OCI-LY7 (cell line): Measurements from ENCODE around the gene TDRD7.

ENCODE experiments used
- CTCF ChIP-seq: fragments of 200-600 bp; sonication (generic); conservative IDR thresholded peaks from 2 replicates; pipeline ENCODE4 v1.5.1; 2014; ENCODE audit warnings: mild to moderate bottlenecking, antibody characterized with exemption, low read length, moderate library complexity, mixed read lengths
- EZH2phosphoT487 ChIP-seq: fragments of 200-600 bp; sonication (generic); IDR thresholded peaks from 2 replicates; pipeline ENCODE4 v1.6.1; 2018; ENCODE audit warnings: low read depth, borderline replicate concordance, mild to moderate bottlenecking, mixed run types, antibody characterized with exemption, low read length, moderate library complexity, mixed read lengths

DNA sequence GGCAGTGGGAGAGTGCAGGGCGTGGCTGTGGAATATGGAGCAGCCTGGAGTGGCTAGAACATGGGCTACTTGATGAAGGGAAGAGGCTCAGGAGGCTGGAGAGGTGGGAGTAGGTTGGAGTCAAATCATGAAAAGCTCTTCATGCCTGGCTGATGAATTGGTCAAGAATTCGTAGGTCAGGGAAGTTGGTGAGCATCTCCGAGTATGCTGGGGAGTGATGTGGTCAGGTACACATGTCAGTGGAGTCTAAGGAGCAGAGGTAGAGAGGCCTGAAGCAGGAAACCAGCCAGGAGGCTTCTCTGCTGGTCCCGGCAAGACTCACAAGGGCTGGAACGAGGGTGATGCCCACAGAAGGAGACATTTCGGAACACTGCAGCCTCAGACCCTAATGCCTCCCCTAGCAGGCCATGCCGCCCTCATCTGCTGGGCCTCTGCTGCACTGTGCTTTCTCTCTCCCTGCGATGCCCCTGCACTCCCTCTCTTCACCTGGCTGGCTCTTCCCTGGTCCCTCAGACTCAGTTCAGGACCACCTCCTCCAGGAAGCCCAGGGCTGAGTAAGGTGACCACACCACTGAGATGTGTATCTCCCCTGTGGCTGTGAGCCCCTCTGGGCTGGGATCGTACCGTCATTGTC is 123.2 kb downstream of the TDRD7 start:
- no peak for TF ChIP-seq CTCF
- TF ChIP-seq EZH2phosphoT487 = no peak
